ENCODE results near the gene GPLD1. TPM values are rescaled to one million over a fixed set of nuclear protein-coding genes. Genes with fewer than 3 reads are reported as not detected.
"Not testable (repeated sequence)": the region's sequence is repeated elsewhere in the genome, so short reads cannot be mapped to it uniquely, and the experiment has no call there.

The GPLD1 gene
- polyA plus RNA-seq, 5 donors = 2.2 to 3.1 (median 2.9) TPM

- not testable (repeated sequence) for DNase-seq
Measured at GRCh38 chr6:24414531-24414930, 74.8 kb downstream of the GPLD1 start.

GRCh38 chr6:24412294-24412693 lies 77.1 kb downstream of the GPLD1 start:
- DNase-seq = no peak

GRCh38 chr6:24410622-24411021 lies 78.8 kb downstream of the GPLD1 start:
- no peak for DNase-seq

GRCh38 chr6:24408719-24409410 lies 80.5 kb downstream of the GPLD1 start:
- DNase-seq = no peak

- no peak for DNase-seq
Measured at GRCh38 chr6:24405262-24405661, 84.1 kb downstream of the GPLD1 start.

GRCh38 chr6:24403501-24403824 lies 85.9 kb downstream of the GPLD1 start:
- no peak for DNase-seq

GRCh38 chr6:24402697-24403500 lies 86.5 kb downstream of the GPLD1 start, which contains the start of gene MRS2:
Gene MRS2, plus strand, starts transcription at chr6:24402936. Its CDS starts 111 bp downstream, at chr6:24403047.
- peak; percentile 69 to 71 for DNase-seq

- DNase-seq = no peak
Measured at GRCh38 chr6:24401458-24401857, 87.9 kb downstream of the GPLD1 start.

GRCh38 chr6:24400045-24401039 lies 89.0 kb downstream of the GPLD1 start:
- DNase-seq = not testable (repeated sequence)

GRCh38 chr6:24397631-24398030 lies 91.7 kb downstream of the GPLD1 start:
- DNase-seq = no peak

GRCh38 chr6:24396824-24397223 lies 92.6 kb downstream of the GPLD1 start:
- no peak for DNase-seq

- DNase-seq = no peak
Measured at GRCh38 chr6:24394780-24395437, 94.5 kb downstream of the GPLD1 start.

- DNase-seq = no peak
Measured at GRCh38 chr6:24394061-24394779, 95.2 kb downstream of the GPLD1 start.

GRCh38 chr6:24391756-24392405 lies 97.5 kb downstream of the GPLD1 start:
- no peak for DNase-seq

GRCh38 chr6:24391208-24391607 lies 98.2 kb downstream of the GPLD1 start:
- DNase-seq = no peak

GRCh38 chr6:24387818-24388217 lies 101.6 kb downstream of the GPLD1 start:
- no peak for DNase-seq

- DNase-seq = no peak
Measured at GRCh38 chr6:24385536-24386269, 103.7 kb downstream of the GPLD1 start.

- DNase-seq = not testable (repeated sequence)
Measured at GRCh38 chr6:24384369-24385130, 104.8 kb downstream of the GPLD1 start.
